ENCODE results near the gene TOP3A.

- no peak for TF ChIP-seq EZH2phosphoT487 (IDR thresholded peaks at IDR 0.05)
- TF ChIP-seq CTCF (IDR thresholded peaks at IDR 0.05) = no peak
Observed at GRCh38 chr17:18238299-18238698, 76.5 kb downstream of the TOP3A start.
